ENCODE results near the gene OR8K5. TPM values are rescaled to one million over a fixed set of nuclear protein-coding genes. Genes with fewer than 3 reads are reported as not detected.

The OR8K5 gene
- not detected in 2 replicates for total RNA-seq

GRCh38 chr11:56160217-56160616 lies at the start of gene OR8K5:
OR8K5 (minus strand) TSS chr11:56160317; CDS start chr11:56160317, 0 bp downstream.

GRCh38 chr11:56176318-56176717 lies 16.2 kb upstream of the OR8K5 start, which contains the start of gene OR5J2:
OR5J2 (plus strand) TSS chr11:56176618; CDS start chr11:56176618, 0 bp downstream.

GRCh38 chr11:56140151-56140661 lies 19.9 kb downstream of the OR8K5 start, which contains the start of gene OR8J3:
OR8J3 (minus strand) TSS chr11:56140201; CDS start chr11:56137718, 2,483 bp downstream.

GRCh38 chr11:56122073-56122472 lies 38.0 kb downstream of the OR8K5 start, which contains the start of gene OR8H3:
OR8H3 (plus strand) TSS chr11:56122373; CDS start chr11:56122373, 0 bp downstream.

Other genes with a start within 250 kb of the OR8K5 start
- not detected in 2 replicates for gene OR5W2, start 245.7 kb downstream of the OR8K5 start, total RNA-seq
- gene OR5I1, start 223.9 kb downstream of the OR8K5 start, total RNA-seq = not detected in 2 replicates
- gene OR10AG1, start 190.4 kb downstream of the OR8K5 start, total RNA-seq = not detected in 2 replicates
- not detected in 2 replicates for gene OR5F1, start 165.7 kb downstream of the OR8K5 start, total RNA-seq
- gene OR5AS1, start 132.7 kb downstream of the OR8K5 start, total RNA-seq = not detected in 2 replicates
- not detected in 2 replicates for gene OR8I2, start 67.0 kb downstream of the OR8K5 start, total RNA-seq
- gene OR8H2, start 56.6 kb downstream of the OR8K5 start, total RNA-seq = not detected in 2 replicates
- not detected in 2 replicates for gene OR8H3, start 37.9 kb downstream of the OR8K5 start, total RNA-seq
- gene OR8J3, start 20.1 kb downstream of the OR8K5 start, total RNA-seq = not detected in 2 replicates
- not detected in 2 replicates for gene OR5J2, start 16.3 kb upstream of the OR8K5 start, total RNA-seq
- not detected in 2 replicates for gene OR5T2, start 73.9 kb upstream of the OR8K5 start, total RNA-seq
- not detected in 2 replicates for gene OR5T3, start 91.9 kb upstream of the OR8K5 start, total RNA-seq
- not detected in 2 replicates for gene OR5T1, start 113.8 kb upstream of the OR8K5 start, total RNA-seq
- not detected in 2 replicates for gene OR8H1, start 131.9 kb upstream of the OR8K5 start, total RNA-seq
- not detected in 2 replicates for gene OR8K3, start 154.8 kb upstream of the OR8K5 start, total RNA-seq
- gene OR8K1, start 185.7 kb upstream of the OR8K5 start, total RNA-seq = not detected in 2 replicates
- not detected in 2 replicates for gene OR8J1, start 194.0 kb upstream of the OR8K5 start, total RNA-seq
- not detected in 2 replicates for gene OR8U1, start 215.3 kb upstream of the OR8K5 start, total RNA-seq